GM18907 (cell line): ENCODE data around the gene RIPOR2.
A peak's percentile ranks its signal among the peaks of the same experiment; 100 is the strongest.

ENCODE experiments used
- ATAC-seq: cut with Tn5 transposase; IDR thresholded peaks from one replicate; pipeline ENCODE4 v1.9.1; 2021; ENCODE audit warnings: mild to moderate bottlenecking, moderate library complexity; ENCODE audit not compliant: unreplicated experiment

The RIPOR2 gene

DNA sequence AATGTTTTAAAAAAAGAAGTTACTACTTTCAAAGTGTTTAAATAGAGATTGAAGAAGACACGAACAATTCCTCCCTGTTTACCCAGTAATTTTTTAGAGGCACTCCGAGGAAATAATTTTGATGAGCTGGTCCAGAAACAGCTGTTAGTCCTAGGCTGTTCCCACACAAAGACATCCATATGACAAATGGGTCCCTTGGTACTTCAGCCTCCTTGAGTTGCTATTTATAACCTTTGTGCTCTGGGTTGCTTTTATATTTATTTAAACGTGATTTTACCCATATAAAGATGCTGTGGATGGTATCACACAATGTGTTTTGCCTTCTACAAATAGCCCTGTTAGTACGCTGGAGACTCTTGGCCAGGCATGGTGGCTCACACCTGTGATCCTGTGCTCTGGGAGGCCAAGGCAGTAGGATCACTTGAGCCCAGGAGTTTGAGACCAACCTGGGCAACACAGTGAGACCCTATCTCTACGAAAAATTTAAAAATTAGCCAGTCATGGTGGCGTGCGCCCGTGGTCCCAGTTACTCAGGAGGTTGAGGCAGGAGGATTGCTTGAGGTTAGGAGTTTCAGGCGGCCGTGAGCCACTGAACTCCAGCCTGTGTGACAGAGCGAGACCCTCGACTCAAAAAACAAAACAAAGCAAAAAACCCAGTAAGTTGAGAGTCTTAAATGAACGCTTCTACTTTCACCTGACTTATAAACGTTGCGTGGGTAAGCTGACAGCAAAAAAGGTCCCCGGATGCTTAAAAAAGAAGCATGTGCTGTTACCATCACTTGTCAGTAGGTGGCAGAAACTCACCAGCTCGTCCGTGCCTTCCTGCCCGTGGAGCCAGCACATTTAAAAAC lies 80.1 kb downstream of the RIPOR2 start:
- ATAC-seq = peak; percentile 63

DNA sequence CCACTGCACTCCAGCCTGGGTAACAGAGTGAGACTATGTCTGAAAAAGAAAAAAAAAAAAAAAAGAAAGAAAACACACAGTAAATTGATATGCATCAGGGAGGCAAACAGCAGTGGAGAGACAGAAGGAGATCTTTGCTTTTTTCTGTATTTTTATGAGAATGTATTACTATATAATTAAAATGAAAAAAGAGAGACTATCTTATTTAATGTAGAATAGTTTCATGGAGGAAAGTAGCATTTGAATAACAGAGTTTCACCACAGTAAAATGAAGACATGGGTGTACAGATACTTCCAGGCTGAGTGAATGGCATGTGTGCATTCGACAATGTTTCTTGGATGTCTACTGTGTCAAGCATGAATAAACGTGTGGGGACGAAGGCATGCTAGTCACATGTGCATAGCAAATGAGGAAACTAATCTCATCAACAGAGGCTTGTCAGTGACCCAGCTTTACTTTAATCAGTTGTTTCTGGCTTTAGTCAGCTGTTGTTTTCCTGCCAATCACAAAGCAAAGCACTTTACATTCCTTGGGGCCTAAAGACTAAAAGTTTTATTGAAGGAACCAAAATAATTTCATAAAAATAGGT lies 81.6 kb downstream of the RIPOR2 start:
- ATAC-seq = no peak

DNA sequence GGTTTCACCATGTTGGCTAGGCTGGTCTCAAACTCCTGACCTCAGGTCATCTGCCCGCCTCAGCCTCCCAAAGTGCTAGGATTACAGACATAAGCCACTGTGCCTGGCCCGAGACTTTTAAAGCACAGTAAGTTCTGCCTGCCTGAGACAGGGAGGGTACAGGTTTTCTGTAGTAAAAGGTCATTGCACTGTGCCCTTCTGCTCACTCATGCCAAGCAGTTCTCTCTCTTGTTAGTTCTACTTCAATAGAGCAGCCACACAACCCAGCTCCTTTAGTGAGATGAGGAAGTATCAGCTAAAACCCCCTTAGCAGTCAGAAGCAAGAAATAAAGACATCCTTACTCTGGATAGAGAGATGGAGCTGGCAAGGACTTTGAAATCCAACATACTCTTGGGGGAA lies 84.7 kb downstream of the RIPOR2 start:
- no peak for ATAC-seq

DNA sequence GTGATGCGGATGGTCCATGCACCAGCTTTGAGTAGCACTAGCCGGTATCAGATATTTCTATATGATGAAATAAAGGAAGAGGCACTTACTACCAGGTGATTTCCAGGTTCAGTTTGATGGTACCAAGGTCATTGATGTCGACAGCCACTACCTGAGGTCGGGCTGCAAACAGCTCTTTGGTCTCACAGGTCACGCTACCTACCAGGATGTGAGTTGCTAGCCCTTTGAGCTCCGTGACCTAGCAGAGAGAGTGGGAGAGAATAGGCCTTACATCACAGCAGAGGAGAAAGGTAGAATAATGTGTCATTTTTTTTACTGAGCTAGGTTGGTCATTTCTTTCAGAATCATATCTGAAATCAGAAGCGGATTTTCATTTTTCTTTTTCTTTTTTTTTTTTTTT lies 86.0 kb downstream of the RIPOR2 start:
- no peak for ATAC-seq

GRCh38 chr6:24848461-24848860 lies 87.3 kb downstream of the RIPOR2 start:
- no peak for ATAC-seq

DNA sequence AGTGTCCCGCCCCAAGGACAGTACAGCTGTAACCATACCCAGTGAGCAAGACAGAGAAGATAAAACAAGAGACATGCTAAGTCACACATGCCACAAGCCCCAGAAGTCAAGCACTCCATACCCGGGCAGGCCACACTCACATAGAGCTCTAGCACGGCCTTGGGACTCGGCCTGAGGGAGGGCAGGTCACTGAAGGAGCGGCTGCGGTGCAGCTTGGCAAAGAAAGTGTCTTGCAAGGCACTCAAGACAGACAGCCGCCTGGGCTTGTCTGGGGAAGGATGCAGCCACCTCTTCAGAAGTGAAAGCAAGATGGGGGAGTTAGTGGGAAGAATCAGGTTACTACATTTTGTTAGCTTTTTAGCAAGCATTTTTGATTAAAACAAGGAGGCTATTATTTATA lies 88.4 kb downstream of the RIPOR2 start:
- no peak for ATAC-seq

GRCh38 chr6:24845578-24845977 lies 90.2 kb downstream of the RIPOR2 start:
- no peak for ATAC-seq

DNA sequence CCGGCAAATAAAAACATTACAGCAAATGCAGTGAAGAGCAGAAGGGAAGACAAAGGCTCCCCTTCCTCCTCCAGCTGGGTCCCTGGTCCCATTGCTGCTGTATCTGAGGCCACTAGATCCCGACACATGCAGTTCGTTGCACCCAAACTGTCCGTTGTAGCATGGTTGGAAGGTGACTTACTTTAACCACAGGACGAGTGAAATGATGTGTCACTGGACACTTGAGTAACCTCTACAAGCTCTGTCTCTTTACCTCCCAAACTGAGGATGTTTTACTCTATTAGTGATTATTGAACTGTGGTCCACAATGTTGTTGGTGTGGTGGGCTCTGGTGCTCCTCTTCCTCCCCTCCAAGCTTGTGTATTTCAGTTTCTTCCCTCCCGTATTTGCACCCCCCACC lies 90.9 kb downstream of the RIPOR2 start:
- ATAC-seq = peak; percentile 52

DNA sequence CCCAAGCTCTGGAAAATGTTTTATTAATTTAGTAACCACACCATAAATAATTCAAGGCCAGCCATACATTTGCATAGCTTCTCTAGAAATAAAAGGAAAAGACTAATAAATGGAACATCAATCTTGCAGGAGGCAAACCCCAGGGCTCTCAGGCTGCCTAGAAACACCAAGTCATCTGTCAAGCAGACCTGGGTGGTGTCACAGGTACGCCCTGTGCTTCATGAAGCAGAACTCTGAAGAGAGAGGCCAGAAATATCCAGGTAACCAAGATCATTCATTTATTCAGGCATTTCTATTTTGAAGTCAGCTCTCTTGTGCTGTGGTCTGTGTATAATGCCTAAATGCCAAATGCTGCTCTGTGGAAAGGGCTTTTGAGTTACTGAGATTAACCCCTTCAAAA lies 91.7 kb downstream of the RIPOR2 start:
- ATAC-seq = no peak

- ATAC-seq = no peak
These were observed 95.6 kb downstream of the RIPOR2 start for GRCh38 chr6:24840187-24840586.

GRCh38 chr6:24838994-24839393 lies 96.8 kb downstream of the RIPOR2 start:
- no peak for ATAC-seq

- ATAC-seq = no peak
These were observed 97.7 kb downstream of the RIPOR2 start for GRCh38 chr6:24838081-24838480.

DNA sequence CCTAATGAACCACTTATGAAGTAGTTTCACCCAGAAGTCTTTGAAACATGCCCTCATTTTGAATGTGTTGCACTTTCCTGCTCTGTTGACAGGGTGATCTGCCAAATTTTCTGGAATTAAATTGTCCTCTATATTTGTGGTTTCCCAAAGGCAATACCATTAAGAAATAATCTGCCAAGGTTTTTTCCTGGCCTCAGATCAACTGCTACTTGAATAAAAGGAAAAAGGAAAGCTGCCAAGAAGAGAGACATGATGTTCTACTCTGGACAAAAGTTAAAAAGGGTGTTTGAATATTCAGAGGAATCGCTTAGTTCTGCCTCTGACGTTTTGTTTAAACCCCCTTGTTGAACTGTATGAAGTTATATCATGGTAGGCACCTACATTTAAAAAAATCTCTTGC lies 99.7 kb downstream of the RIPOR2 start:
- ATAC-seq = no peak

- ATAC-seq = no peak
These were observed 101.9 kb downstream of the RIPOR2 start for GRCh38 chr6:24833711-24834386.

DNA sequence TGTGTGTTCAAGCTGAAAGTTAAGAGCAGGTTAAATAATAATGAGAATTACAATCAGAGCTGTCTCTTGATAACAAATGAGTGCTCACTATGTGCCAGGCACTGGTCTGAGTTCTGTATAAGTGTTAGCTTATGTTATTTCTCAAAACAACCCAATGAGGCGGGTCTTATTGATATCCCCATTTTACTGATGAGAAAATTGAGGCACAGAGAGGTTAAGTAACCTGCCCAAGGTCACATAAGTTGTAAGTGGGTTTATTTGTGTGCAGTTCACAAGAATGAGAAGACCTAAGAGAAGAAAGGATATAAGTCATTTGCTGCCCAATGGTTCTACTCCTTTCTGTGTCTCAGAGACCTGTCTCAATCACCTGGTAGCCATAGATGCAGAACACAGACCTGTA lies 103.0 kb downstream of the RIPOR2 start:
- no peak for ATAC-seq

GRCh38 chr6:24831771-24832716 lies 103.7 kb downstream of the RIPOR2 start:
- ATAC-seq = no peak

DNA sequence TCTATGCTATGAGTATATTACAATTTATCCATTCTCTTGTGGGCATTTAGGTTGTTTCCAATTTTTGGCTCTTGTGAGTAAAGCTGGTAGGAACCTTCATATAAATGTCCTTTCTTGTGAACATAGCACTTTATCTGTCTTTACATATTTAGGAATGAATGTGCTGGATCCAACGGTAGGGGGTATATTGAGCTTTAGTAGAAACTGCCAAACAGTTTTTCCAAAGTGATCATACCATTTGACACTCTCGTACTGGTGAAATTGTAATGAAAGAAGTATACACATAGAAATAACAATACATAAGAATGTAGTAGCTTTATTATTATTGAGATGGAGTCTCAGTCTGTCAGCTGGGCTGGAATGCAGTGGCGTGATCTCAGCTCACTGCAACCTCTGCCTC lies 106.1 kb downstream of the RIPOR2 start:
- no peak for ATAC-seq

GRCh38 chr6:24827970-24828369 lies 107.8 kb downstream of the RIPOR2 start:
- no peak for ATAC-seq

DNA sequence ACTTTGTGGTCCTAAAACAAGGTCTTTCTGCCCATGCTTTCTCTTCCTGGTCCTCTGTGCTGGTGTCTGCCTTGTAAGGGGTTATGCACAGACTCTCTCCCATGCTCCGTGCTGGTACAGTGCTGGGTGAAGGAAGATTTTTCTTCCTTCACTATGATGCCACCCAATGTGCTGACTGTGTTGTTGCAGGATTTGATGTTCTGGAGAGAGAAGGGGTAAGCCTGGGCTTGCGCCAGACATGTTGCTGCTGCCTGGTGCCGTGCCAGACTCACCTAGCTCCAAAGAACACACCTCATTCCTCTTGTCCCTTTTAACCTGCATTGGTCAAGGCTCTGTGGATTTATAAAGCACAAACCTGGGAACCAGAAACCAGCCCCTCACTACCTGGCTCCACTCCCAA lies 108.6 kb downstream of the RIPOR2 start:
- no peak for ATAC-seq

DNA sequence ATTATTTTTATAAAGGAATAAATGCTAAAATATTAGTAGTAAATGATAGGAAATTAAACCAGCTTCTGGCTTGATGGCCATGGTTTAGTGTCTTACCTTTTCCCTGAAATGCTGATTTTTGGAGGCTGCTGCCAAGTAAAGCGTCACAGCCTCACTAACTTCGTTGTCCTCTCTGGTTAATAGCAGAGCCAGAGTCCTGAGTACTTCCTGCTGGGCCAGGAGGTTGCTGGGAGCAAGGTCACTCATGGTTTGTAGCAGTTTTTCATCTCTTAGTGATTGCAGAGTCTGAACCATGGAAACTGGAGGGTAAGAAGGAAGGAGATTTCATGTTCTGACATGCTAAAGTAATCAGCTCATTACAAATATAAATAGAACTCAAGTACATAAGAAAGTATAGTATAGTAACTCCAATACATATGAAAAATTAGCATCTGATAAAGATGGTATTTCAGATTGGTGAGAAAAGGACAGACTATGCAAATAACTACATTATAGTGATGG lies 110.6 kb downstream of the RIPOR2 start:
- no peak for ATAC-seq
